GM18868 (cell line): ENCODE results near the gene LRRK2.

ENCODE experiments used
- ATAC-seq: cut with Tn5 transposase; IDR thresholded peaks from one replicate; pipeline ENCODE4 v1.9.1; 2021; ENCODE audit warnings: mild to moderate bottlenecking, moderate library complexity; ENCODE audit not compliant: unreplicated experiment

Gene LRRK2

GRCh38 chr12:40224439-40225291 is at the start of gene LRRK2:
Gene LRRK2, plus strand, starts transcription at chr12:40224997. Its CDS starts 135 bp downstream, at chr12:40225132.
- peak; percentile 50 for ATAC-seq

DNA sequence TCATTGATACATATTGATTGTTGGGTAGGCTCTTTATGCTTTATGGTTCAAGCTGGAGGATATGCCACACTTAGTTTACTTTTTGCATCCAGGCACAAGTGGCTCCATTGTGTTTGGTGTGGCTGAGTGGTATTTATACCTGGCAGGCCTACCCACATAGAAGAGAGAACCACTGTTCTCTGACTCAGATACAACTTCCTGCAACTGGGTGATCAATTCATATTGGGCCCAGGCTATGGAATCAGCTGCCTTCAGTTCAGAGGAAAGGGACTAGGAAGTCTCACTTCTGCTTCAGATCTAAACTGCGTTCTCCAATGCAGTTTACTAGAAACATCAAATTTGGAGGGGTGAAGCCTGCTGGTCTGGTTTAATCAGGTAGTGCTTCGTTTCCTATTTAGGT is 49.8 kb upstream of the LRRK2 start:
- no peak for ATAC-seq

DNA sequence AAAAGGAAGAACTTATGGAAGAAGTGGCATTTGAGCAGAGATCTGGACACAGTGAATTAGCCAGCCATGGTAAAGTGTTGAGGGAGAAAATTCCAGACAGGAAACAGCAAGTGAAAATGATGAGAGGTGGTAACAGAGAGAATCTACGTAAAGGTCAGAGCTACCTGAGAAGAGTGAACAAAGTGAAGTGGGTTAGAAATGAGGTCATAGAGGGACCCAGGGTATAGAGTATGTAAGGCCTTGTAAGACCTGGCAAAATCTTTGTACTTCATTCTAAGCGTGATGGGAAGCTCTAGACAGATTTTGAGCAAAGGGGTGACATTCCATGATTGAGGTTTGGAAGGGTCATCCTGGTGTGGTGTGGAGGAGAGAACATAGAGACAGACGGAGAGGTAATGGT is 49.3 kb upstream of the LRRK2 start:
- ATAC-seq, result no peak

GRCh38 chr12:40178701-40179100 is 46.1 kb upstream of the LRRK2 start:
- ATAC-seq, result no peak

- no peak for ATAC-seq
Observed at GRCh38 chr12:40181490-40181889, 43.3 kb upstream of the LRRK2 start.

- ATAC-seq, result no peak
Observed at GRCh38 chr12:40183715-40184114, 41.1 kb upstream of the LRRK2 start.

DNA sequence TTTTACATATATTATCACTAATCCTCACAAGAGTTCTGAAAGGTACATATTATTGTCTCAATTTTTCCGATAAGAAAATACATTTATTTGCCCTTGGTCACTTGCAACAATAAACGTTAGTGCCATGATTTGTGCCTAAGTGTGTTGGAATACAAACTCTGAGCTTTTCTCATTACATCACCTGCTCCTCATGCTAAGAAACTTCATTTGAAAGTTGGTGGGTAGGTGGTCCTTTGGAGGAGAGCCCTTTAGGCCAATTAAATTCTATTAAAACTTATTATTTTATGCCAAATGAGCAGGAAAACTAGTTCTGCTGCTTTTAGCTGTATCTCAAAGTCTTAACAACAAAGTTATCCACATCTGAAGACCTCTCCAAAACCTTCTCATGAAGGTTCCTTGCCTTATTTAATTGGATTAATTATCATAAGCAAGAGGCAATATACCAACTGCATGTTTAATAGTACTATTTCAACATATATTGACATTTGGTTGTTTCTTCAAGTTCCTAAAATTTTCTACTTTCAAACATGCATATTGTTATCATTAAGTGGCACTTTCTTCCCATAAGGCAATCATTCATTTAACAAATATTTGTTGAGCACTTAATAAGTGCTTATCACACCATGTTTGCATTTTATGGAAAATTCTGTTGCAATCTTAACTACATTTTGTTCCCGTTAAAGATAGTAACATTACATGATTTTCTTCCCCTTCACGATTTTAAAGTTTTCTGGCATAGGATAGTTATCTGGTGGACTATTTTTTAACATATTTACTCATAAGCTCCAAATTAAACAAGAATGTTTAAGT is 40.1 kb upstream of the LRRK2 start:
- no peak for ATAC-seq

GRCh38 chr12:40185303-40185693 is 39.5 kb upstream of the LRRK2 start:
- no peak for ATAC-seq

GRCh38 chr12:40188558-40189320 is 36.1 kb upstream of the LRRK2 start:
- no peak for ATAC-seq

GRCh38 chr12:40192704-40193255 is 32.0 kb upstream of the LRRK2 start:
- peak; percentile 97 for ATAC-seq

- no peak for ATAC-seq
Observed at GRCh38 chr12:40194846-40195245, 30.0 kb upstream of the LRRK2 start.

GRCh38 chr12:40197590-40197989 is 27.2 kb upstream of the LRRK2 start:
- ATAC-seq, result no peak

DNA sequence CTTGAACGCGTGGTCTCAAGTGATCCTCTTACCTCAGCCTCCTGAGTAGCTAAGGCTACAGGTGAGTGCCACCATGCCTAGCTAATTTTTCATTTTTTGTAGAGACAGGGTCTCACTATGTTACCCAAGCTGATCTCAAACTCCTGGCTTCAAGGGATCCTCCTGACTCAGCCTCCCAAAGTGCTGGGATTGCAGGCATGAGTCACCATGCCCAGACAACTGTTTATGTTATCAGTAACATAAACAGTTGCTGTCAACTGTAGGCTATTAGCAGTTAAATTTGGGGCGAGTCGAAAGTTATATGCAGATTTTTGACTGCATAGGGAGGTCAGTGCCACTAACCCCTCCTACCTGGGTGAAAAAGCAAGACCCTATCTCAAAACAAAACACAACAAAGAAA is 26.2 kb upstream of the LRRK2 start:
- ATAC-seq, result no peak

- peak; percentile 61 for ATAC-seq
Observed at GRCh38 chr12:40202095-40203059, 22.4 kb upstream of the LRRK2 start.

DNA sequence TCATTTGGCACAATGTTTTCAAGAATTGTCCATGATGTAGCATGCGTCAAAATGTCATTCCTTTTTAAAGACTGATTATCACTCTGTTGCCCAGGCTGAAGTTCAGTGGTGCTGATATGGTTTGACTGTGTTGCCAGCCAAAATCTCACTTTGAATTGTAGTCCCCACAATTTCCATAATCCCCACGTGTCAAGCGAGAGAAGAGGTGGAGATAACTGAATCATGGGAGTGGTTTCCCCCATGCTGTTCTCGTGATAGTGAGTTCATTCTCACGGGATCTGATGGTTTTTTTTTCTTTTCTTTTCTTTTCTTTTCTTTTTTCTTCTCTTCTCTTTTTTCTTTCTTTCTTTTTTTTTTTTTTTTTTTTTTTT is 21.8 kb upstream of the LRRK2 start:
- ATAC-seq, result no peak

DNA sequence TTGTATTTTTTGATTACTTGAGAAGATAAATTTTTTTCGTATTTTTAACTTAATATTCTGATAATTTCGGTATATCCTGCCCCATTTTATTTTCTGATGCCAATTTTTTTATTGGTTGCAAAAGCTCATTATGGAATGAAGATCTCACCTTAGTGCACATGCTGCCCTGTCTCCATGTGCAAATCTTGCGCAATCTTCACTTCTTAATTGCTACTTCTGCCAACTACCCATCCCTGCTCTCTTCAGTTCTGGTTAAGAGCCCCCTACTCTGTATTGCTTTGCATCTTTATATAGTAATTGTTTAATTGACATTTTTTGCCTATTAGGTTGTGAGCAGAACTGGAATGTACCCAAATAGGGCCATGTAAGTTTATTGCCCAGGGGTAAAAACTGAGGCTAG is 20.5 kb upstream of the LRRK2 start:
- ATAC-seq, result no peak

GRCh38 chr12:40207551-40207950 is 17.2 kb upstream of the LRRK2 start:
- no peak for ATAC-seq

- ATAC-seq, result peak; percentile 95
Observed at GRCh38 chr12:40208707-40209446, 15.9 kb upstream of the LRRK2 start.

GRCh38 chr12:40209886-40210285 is 14.9 kb upstream of the LRRK2 start:
- no peak for ATAC-seq
